ENCODE results near the gene GAS7.

- TF ChIP-seq POLR2A (IDR thresholded peaks at IDR 0.05; ENCODE audit: low read length) (no peak), GATA1 (IDR thresholded peaks at IDR 0.05; ENCODE audit: low read depth, low read length) (no peak)
These were observed 57.0 kb downstream of the GAS7 start for GRCh38 chr17:10141436-10141835.
